ENCODE data around the gene PIAS3. TPM values are rescaled to one million over a fixed set of nuclear protein-coding genes. Genes with fewer than 3 reads are reported as not detected.

Gene PIAS3
- total and polyA plus RNA-seq, 10 of the 15 experiments (the other 5 are each of a cell fraction or from before 2014, with no cell fraction given), result 0.85 to 14.9 (median 10.6) TPM

GRCh38 chr1:145897969-145898368, 39.1 kb upstream of the PIAS3 start:
- no peak overlapping the region for H3K27ac ChIP-seq (ENCODE audit: control insufficient read depth, insufficient read depth)
- ChIA-PET POLR2A (no interaction called here), CTCF (interaction anchor here (0.7 to 1.5 kb wide), 2 partner anchors 9 to 11 kb away, joined by 3 to 4 read pairs; no protein-coding TSS in a partner anchor), SMC1A (ENCODE audit: uncharacterized antibody, unreplicated experiment) (interaction anchor here (1.5 kb wide), 1 partner anchor 11 kb away, joined by 3 read pairs; no protein-coding TSS in a partner anchor), RAD21 (ENCODE audit: unreplicated experiment) (no interaction called here)
- H3K27me3 ChIP-seq (replicated peaks in 1 of 2; ENCODE audit: control insufficient read depth in 2 of 2, insufficient read depth in 2 of 2, low read length in 1 of 2), result no peaks in the 10 kb centered on the region
- WGBS (ENCODE audit: insufficient coverage, insufficient replicate concordance, low lambda C conversion rate, missing lambda C conversion rate), result 94% methylated on average over 1 of the region's 1 CpG
- intact Hi-C loops (cut with micrococcal nuclease; ENCODE audit: unreplicated experiment) (no loop called here), in situ Hi-C loops (cut with MboI) (loop anchor here (5.0 kb wide), 1 partner anchor 114 kb away; no protein-coding TSS in a partner anchor)
- H3K4me3 ChIP-seq, result no peak overlapping the region
- ATAC-seq (no peak), FAIRE-seq (no peak), DNase-seq (ENCODE audit: low read depth, low spot score) (no peak)
- no TSS peak for BruUV-seq (replicated peaks)
- H3K9ac ChIP-seq (ENCODE audit: control insufficient read depth, insufficient read depth, low read length), result no peak overlapping the region
- H3K9me3 ChIP-seq (replicated peaks; ENCODE audit: control insufficient read depth, insufficient read depth, low read length), result no peaks in the 10 kb centered on the region
- TF ChIP-seq RUNX3 (IDR thresholded peaks at IDR 0.05; ENCODE audit: low read length), result no peak
- TF ChIP-seq ZNF274 (IDR thresholded peaks at IDR 0.05; ENCODE audit: insufficient read depth, insufficient read length), result no peak
- no peak for TF ChIP-seq RCOR1 (conservative IDR thresholded peaks at IDR 0.05; ENCODE audit: low read depth, low read length)
- no peak for TF ChIP-seq BACH1 (IDR thresholded peaks at IDR 0.05; ENCODE audit: borderline replicate concordance)
- no peak for TF ChIP-seq JUND (IDR thresholded peaks at IDR 0.05; ENCODE audit: low read depth, low read length)
- no peak for TF ChIP-seq NKRF (conservative IDR thresholded peaks at IDR 0.05)
- no peak for TF ChIP-seq RB1 (IDR thresholded peaks at IDR 0.05; ENCODE audit: borderline replicate concordance)
- TF ChIP-seq ZNF687 (IDR thresholded peaks at IDR 0.05), result no peak
- no peak for TF ChIP-seq SMC3 (IDR thresholded peaks at IDR 0.05; ENCODE audit: borderline replicate concordance, low read length)
- no peak for TF ChIP-seq GATAD2B (conservative IDR thresholded peaks at IDR 0.05; ENCODE audit: low read depth)
- TF ChIP-seq SUZ12 (IDR thresholded peaks at IDR 0.05; ENCODE audit: unreplicated experiment), result no peak
- no peak for TF ChIP-seq ZNF592 (IDR thresholded peaks at IDR 0.05)
- no peak for TF ChIP-seq ZZZ3 (IDR thresholded peaks at IDR 0.05; ENCODE audit: control insufficient read depth, insufficient read length, low read depth)
- no peak for TF ChIP-seq ZNF24 (IDR thresholded peaks at IDR 0.05)
- no peak for TF ChIP-seq PAX5 (IDR thresholded peaks at IDR 0.05; ENCODE audit: borderline replicate concordance, low read depth, low read length)
- H3K4me1 ChIP-seq (ENCODE audit: control insufficient read depth, insufficient read depth, low read length), result no peaks in the 10 kb centered on the region
- no peak overlapping the region for H3K4me2 ChIP-seq (ENCODE audit: control insufficient read depth, insufficient read depth)
- no peaks in the 10 kb centered on the region for H4K20me1 ChIP-seq (ENCODE audit: control insufficient read depth, insufficient read depth)
- H3K79me2 ChIP-seq (ENCODE audit: control insufficient read depth, insufficient read depth, low read length), result no peaks in the 10 kb centered on the region
- no peak overlapping the region for H2AFZ ChIP-seq (ENCODE audit: control insufficient read depth, low read depth, low read length)
- no peaks in the 10 kb centered on the region for H3K36me3 ChIP-seq (ENCODE audit: control insufficient read depth in 2 of 2, insufficient read depth in 2 of 2, low read length in 1 of 2)
